ENCODE measurements around the gene THOC6. TPM values are rescaled to one million over a fixed set of nuclear protein-coding genes. Genes with fewer than 3 reads are reported as not detected.

The THOC6 gene
- total RNA-seq, 1 donor: 23.5 TPM

DNA sequence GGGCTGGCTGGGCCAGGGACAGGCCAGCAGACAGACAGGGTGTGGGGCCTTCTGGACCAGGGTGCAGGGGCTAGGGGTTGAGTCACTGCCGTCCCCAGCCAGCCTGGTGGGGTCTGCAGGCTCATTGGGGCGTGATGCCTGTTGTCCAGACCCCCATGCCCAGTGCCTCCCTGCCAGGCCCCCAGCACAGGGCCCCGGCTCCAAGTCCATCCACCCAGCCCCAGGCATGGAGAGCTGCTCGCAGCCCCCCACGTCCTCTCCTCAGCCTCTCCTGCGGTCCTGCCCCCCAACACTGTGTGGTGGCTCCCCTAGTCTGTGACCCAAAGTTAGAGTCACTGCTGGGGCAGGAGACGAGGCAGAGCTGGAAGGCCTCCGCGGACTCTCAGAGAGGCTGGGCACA, 36.5 kb upstream of the THOC6 start:
- Histone ChIP-seq H2AFZ (ENCODE audit: low read length) (no peak overlapping the region), H3K4me1 (ENCODE audit: insufficient read depth, low read length) (no peaks in the 10 kb centered on the region), H3K36me3 (ENCODE audit: insufficient read depth, low read length) (no peaks in the 10 kb centered on the region), H3K4me2 (ENCODE audit: insufficient read depth, low read length) (no peak overlapping the region), H3K9me3 (ENCODE audit: low read depth, low read length) (no peaks in the 10 kb centered on the region), H3K79me2 (ENCODE audit: insufficient read depth, low read length) (no peaks in the 10 kb centered on the region), H3K27me3 (ENCODE audit: insufficient read depth, low read length) (peaks cover 8% of the 10 kb centered on the region), H3K4me3 (ENCODE audit: insufficient read depth, low read length) (no peak overlapping the region), H4K20me1 (ENCODE audit: insufficient read depth, low read length) (no peaks in the 10 kb centered on the region), H3K27ac (ENCODE audit: low read depth, low read length) (no peak overlapping the region)
- TF ChIP-seq, protein P1, sequence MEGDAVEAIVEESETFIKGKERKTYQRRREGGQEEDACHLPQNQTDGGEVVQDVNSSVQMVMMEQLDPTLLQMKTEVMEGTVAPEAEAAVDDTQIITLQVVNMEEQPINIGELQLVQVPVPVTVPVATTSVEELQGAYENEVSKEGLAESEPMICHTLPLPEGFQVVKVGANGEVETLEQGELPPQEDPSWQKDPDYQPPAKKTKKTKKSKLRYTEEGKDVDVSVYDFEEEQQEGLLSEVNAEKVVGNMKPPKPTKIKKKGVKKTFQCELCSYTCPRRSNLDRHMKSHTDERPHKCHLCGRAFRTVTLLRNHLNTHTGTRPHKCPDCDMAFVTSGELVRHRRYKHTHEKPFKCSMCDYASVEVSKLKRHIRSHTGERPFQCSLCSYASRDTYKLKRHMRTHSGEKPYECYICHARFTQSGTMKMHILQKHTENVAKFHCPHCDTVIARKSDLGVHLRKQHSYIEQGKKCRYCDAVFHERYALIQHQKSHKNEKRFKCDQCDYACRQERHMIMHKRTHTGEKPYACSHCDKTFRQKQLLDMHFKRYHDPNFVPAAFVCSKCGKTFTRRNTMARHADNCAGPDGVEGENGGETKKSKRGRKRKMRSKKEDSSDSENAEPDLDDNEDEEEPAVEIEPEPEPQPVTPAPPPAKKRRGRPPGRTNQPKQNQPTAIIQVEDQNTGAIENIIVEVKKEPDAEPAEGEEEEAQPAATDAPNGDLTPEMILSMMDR (IDR thresholded peaks at IDR 0.05; ENCODE audit: extremely low read depth, low read depth, low read length): no peak
- DNase-seq (ENCODE audit: insufficient read length, low spot score, missing footprints): no peak

DNA sequence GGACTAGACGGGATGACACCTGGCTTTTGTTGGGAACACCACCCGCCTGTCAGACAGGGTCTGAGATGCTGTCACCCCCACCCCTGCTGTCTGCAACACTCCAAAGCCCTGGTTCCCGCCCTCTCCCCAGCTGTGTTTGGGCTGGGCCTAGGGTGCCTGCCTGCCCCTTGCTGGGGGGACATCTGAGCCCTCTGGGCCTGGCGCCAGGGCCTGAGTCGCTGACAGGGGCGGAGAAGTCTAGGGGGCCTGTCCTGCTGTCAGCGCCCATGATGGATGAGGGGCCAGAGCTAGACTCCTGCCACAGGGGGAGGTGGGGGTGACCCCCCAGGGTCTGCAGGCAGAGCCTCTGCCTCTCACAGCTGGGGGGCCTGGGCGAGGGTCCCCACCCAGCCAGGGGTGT, 36.0 kb upstream of the THOC6 start:
- Histone ChIP-seq H3K4me1 (ENCODE audit: insufficient read depth, low read length) (no peaks in the 10 kb centered on the region), H3K79me2 (ENCODE audit: insufficient read depth, low read length) (no peaks in the 10 kb centered on the region), H3K9me3 (ENCODE audit: low read depth, low read length) (no peaks in the 10 kb centered on the region), H3K4me3 (ENCODE audit: insufficient read depth, low read length) (no peak overlapping the region), H2AFZ (ENCODE audit: low read length) (no peak overlapping the region), H3K27ac (ENCODE audit: low read depth, low read length) (no peak overlapping the region), H3K4me2 (ENCODE audit: insufficient read depth, low read length) (no peak overlapping the region), H4K20me1 (ENCODE audit: insufficient read depth, low read length) (no peaks in the 10 kb centered on the region), H3K27me3 (ENCODE audit: insufficient read depth, low read length) (peaks cover 8% of the 10 kb centered on the region), H3K36me3 (ENCODE audit: insufficient read depth, low read length) (no peaks in the 10 kb centered on the region)
- no peak for DNase-seq (ENCODE audit: insufficient read length, low spot score, missing footprints)
- TF ChIP-seq, protein P1 (IDR thresholded peaks at IDR 0.05; ENCODE audit: extremely low read depth, low read depth, low read length): no peak

DNA sequence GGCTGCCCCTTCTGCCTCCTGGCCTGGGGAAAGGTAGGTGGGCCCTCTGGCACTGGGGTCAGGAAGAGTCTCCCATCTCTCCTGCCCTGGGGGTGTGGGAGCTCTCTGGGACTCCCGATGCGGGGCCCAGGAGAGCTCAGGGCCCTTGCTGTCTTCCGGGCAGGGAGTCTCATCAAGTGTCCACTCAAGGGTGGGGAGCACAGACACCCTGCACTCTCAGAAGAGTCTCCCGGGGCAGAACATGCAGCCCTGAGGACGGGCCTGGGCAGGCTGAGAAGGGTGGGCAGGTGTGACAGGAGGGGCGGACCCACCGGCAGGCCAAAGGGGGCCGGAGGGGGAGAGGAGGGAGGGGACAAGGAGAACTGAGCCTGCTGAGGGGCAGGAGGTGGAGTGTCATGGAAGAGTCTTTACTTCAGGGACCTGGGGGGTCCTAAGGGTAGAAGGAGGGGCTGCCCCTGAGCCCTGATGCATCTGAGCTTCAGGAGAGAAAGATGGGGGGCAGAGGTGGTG, 35.2 kb upstream of the THOC6 start:
- DNase-seq (ENCODE audit: insufficient read length, low spot score, missing footprints): no peak
- TF ChIP-seq, protein P1 (IDR thresholded peaks at IDR 0.05; ENCODE audit: extremely low read depth, low read depth, low read length): no peak
- H4K20me1 ChIP-seq (ENCODE audit: insufficient read depth, low read length): no peaks in the 10 kb centered on the region

DNA sequence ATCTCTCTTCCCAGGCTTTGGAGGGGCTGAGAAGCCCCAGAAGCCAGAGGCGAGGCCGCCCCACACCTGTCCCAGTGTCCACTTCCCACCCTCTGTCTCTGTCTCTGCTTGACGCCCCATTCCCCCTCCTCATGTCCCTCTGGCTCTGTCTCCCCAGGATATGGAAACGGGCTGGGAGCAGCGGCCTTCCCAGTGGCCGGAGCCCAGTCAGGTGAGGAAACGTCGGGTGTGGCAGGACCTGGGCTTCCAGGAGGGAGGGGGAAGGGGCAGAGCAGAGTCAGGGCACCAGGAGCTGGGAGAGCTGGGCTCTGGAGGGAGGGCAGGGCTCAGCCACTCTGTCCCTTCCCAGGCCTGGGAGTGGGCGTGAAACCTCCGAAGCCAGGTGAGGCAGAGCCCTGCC, 32.9 kb upstream of the THOC6 start:
- Histone ChIP-seq H3K79me2 (ENCODE audit: insufficient read depth, low read length) (no peaks in the 10 kb centered on the region), H3K36me3 (ENCODE audit: insufficient read depth, low read length) (no peaks in the 10 kb centered on the region), H3K27me3 (ENCODE audit: insufficient read depth, low read length) (peaks cover 8% of the 10 kb centered on the region), H3K27ac (ENCODE audit: low read depth, low read length) (no peak overlapping the region), H2AFZ (ENCODE audit: low read length) (no peak overlapping the region), H3K9me3 (ENCODE audit: low read depth, low read length) (no peaks in the 10 kb centered on the region), H3K4me2 (ENCODE audit: insufficient read depth, low read length) (no peak overlapping the region), H4K20me1 (ENCODE audit: insufficient read depth, low read length) (no peaks in the 10 kb centered on the region), H3K4me3 (ENCODE audit: insufficient read depth, low read length) (no peak overlapping the region), H3K4me1 (ENCODE audit: insufficient read depth, low read length) (no peaks in the 10 kb centered on the region)
- DNase-seq (ENCODE audit: insufficient read length, low spot score, missing footprints): no peak
- TF ChIP-seq, protein P1 (IDR thresholded peaks at IDR 0.05; ENCODE audit: extremely low read depth, low read depth, low read length): no peak

More for the DNA sequence above, 35.2 kb upstream of the THOC6 start:
- no peak overlapping the region for H3K27ac ChIP-seq (ENCODE audit: low read depth, low read length)
- no peaks in the 10 kb centered on the region for H3K79me2 ChIP-seq (ENCODE audit: insufficient read depth, low read length)
- no peaks in the 10 kb centered on the region for H3K36me3 ChIP-seq (ENCODE audit: insufficient read depth, low read length)
- no peaks in the 10 kb centered on the region for H3K9me3 ChIP-seq (ENCODE audit: low read depth, low read length)
- peaks cover 8% of the 10 kb centered on the region for H3K27me3 ChIP-seq (ENCODE audit: insufficient read depth, low read length)
- no peak overlapping the region for H3K4me3 ChIP-seq (ENCODE audit: insufficient read depth, low read length)
- no peaks in the 10 kb centered on the region for H3K4me1 ChIP-seq (ENCODE audit: insufficient read depth, low read length)
- H2AFZ ChIP-seq (ENCODE audit: low read length): no peak overlapping the region
- H3K4me2 ChIP-seq (ENCODE audit: insufficient read depth, low read length): no peak overlapping the region
